PC-3 (cell line): ENCODE data around the gene GRIK5.

Experiments
- EZH2 ChIP-seq: fragments of 300-600 bp; sonication (generic); IDR thresholded peaks from one replicate; pipeline ENCODE4 v1.6.1; 2017; ENCODE audit warnings: antibody characterized with exemption, mild to moderate bottlenecking, low read length; ENCODE audit not compliant: unreplicated experiment
- TF ChIP-seq, protein P1 (sequence below): fragments of 300-600 bp; sonication (generic); conservative IDR thresholded peaks from 2 replicates; pipeline ENCODE4 v1.5.1; 2017; ENCODE audit warnings: antibody characterized with exemption, low read depth, mild to moderate bottlenecking, low read length

DNA sequence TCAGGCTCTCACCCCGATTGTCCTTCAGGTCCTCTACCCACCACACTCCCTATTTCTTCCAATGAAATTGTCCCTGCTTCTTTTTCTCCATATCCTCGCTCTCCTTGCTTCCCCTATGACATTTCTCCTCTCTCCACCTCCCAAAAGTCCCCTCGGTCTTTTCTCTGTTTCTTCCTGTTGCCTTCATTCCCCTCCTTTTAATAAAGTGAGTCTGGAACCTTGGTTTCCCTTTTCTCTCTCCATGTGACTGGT lies 5.3 kb upstream of the GRIK5 start:
- TF ChIP-seq, protein P1, sequence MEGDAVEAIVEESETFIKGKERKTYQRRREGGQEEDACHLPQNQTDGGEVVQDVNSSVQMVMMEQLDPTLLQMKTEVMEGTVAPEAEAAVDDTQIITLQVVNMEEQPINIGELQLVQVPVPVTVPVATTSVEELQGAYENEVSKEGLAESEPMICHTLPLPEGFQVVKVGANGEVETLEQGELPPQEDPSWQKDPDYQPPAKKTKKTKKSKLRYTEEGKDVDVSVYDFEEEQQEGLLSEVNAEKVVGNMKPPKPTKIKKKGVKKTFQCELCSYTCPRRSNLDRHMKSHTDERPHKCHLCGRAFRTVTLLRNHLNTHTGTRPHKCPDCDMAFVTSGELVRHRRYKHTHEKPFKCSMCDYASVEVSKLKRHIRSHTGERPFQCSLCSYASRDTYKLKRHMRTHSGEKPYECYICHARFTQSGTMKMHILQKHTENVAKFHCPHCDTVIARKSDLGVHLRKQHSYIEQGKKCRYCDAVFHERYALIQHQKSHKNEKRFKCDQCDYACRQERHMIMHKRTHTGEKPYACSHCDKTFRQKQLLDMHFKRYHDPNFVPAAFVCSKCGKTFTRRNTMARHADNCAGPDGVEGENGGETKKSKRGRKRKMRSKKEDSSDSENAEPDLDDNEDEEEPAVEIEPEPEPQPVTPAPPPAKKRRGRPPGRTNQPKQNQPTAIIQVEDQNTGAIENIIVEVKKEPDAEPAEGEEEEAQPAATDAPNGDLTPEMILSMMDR: no peak
- TF ChIP-seq EZH2: no peak
